ENCODE measurements around the gene MYORG.

DNA sequence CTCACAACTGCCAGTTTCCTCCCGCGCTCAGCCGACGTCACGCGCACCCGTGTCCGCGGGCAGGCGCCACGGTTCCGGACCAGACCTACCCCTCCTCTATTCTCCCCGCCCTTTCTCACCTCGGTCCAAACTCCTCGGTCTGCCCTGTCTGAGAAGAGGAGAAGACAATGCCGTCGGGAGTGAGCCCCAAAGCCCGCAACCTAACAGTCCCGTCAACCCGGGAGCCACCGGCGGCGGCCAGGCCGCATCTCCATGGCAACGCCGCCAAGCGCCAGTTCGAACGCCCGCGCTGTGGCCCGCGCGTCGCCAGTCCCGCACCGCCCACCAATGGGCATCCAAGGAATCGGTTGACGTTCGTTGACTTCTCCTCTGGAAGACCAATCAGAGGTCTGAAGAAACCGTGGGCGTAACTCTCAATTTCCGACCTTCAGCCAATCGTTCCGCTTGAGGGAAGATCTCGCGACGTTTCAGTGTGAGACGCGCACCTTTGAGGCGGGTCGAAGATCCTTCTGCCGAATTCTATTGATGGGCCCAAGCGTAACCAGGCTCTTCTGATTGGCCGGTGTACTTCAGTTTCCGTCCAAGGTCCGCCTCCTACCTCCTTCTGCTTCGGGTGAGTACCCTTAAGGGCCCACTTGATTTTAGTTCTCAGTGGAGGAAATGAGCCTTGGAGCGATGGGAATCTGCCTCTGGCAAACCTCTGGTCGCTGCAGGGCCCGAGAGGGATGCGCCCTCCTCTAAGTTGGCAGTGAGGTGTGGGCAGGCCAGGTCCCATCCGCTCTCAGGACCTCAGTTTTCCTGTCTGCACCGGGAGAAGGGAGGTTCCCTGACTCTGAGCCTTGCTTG lies 47.5 kb downstream of the MYORG start, which contains the start of the genes KIF24 and NUDT2:
- TF ChIP-seq, protein P1, sequence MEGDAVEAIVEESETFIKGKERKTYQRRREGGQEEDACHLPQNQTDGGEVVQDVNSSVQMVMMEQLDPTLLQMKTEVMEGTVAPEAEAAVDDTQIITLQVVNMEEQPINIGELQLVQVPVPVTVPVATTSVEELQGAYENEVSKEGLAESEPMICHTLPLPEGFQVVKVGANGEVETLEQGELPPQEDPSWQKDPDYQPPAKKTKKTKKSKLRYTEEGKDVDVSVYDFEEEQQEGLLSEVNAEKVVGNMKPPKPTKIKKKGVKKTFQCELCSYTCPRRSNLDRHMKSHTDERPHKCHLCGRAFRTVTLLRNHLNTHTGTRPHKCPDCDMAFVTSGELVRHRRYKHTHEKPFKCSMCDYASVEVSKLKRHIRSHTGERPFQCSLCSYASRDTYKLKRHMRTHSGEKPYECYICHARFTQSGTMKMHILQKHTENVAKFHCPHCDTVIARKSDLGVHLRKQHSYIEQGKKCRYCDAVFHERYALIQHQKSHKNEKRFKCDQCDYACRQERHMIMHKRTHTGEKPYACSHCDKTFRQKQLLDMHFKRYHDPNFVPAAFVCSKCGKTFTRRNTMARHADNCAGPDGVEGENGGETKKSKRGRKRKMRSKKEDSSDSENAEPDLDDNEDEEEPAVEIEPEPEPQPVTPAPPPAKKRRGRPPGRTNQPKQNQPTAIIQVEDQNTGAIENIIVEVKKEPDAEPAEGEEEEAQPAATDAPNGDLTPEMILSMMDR (IDR thresholded peaks at IDR 0.05): no peak
- TF ChIP-seq POLR2A (IDR thresholded peaks at IDR 0.05) (peak; percentile 87), POLR2AphosphoS5 (IDR thresholded peaks at IDR 0.05) (peak; percentile 97)

Data from prostate gland (tissue), 2 donors.